SKM-1 (cell line): ENCODE data around the gene TBCA.

ENCODE experiments used
- DNase-seq: peaks from one replicate; lab custom pipeline; 2025; ENCODE audit not compliant: unreplicated experiment; lab: John Stamatoyannopoulos, UW

Gene TBCA

GRCh38 chr5:77643654-77644370 is 132.3 kb downstream of the TBCA start:
- DNase-seq = no peak

- no peak for DNase-seq
These were observed 133.1 kb downstream of the TBCA start for GRCh38 chr5:77642738-77643653.

- DNase-seq = no peak
These were observed 134.0 kb downstream of the TBCA start for GRCh38 chr5:77641963-77642737.

- no peak for DNase-seq
These were observed 134.7 kb downstream of the TBCA start for GRCh38 chr5:77641397-77641943.
